Measurements from ENCODE around the gene FBLN1. TPM values are rescaled to one million over a fixed set of nuclear protein-coding genes. Genes with fewer than 3 reads are reported as not detected.

Gene FBLN1
- polyA plus RNA-seq, 3 donors: 0.03 to 0.17 TPM; not detected in 1

GRCh38 chr22:45529971-45530575 is 27.4 kb downstream of the FBLN1 start:
- H3K27me3 ChIP-seq (ENCODE audit: control insufficient read depth in 2 of 2, insufficient read depth in 2 of 2, low read length in 2 of 2): no peaks in the 10 kb centered on the region
- Mint-ChIP-seq H3K4me1 (no peaks in the 10 kb centered on the region), H3K4me3 (no peak overlapping the region), H3K27me3 (ENCODE audit: low read depth in 3 of 3) (peaks cover 0 to 7% (median 0%) of the 10 kb centered on the region in 3 donors), H3K27ac (no peak overlapping the region), H3K36me3 (no peaks in the 10 kb centered on the region), H3K9me3 (no peaks in the 10 kb centered on the region)
- intact Hi-C loops (cut with micrococcal nuclease): no loop called here
- DNase-seq: no peak
- H4K20me1 ChIP-seq (ENCODE audit: insufficient read depth, low read length): no peaks in the 10 kb centered on the region
- no peaks in the 10 kb centered on the region for H3K79me2 ChIP-seq (ENCODE audit: insufficient read depth, low read length)
- H3K9me3 ChIP-seq (replicated peaks in 1 of 2; ENCODE audit: control insufficient read depth in 1 of 2, insufficient read depth in 1 of 2, low read length in 2 of 2): no peaks in the 10 kb centered on the region
- no peak overlapping the region for H3K4me3 ChIP-seq (replicated peaks in 1 of 3; ENCODE audit: low read depth in 2 of 3, low read length in 3 of 3)
- no peak overlapping the region for H2AFZ ChIP-seq (ENCODE audit: insufficient read depth, low read depth, low read length, poor library complexity, severe bottlenecking)
- H3K4me1 ChIP-seq (ENCODE audit: control insufficient read depth in 1 of 2, insufficient read depth in 2 of 2, low read length in 2 of 2): no peaks in the 10 kb centered on the region
- H3K4me2 ChIP-seq (replicated peaks; ENCODE audit: extremely low read depth, low read length, poor library complexity, severe bottlenecking): no peak overlapping the region
- H3K9ac ChIP-seq (ENCODE audit: insufficient read depth, low read length, poor library complexity, severe bottlenecking): no peak overlapping the region
- WGBS (ENCODE audit: insufficient coverage): 95% methylated on average over 5 of the region's 11 CpGs
- H3K27ac ChIP-seq (ENCODE audit: low read depth in 1 of 2, low read length in 2 of 2): no peak overlapping the region
- TF ChIP-seq CTCF (IDR thresholded peaks at IDR 0.05): no peak
- no peaks in the 10 kb centered on the region for H3K36me3 ChIP-seq (replicated peaks in 1 of 2; ENCODE audit: control insufficient read depth in 1 of 2, insufficient read depth in 2 of 2, low read length in 2 of 2)

GRCh38 chr22:45531441-45532234 is 29.0 kb downstream of the FBLN1 start:
- TF ChIP-seq CTCF (IDR thresholded peaks at IDR 0.05): no peak
- DNase-seq: no peak
- Histone ChIP-seq H3K4me1 (ENCODE audit: control insufficient read depth in 1 of 2, insufficient read depth in 2 of 2, low read length in 2 of 2) (no peaks in the 10 kb centered on the region), H3K79me2 (ENCODE audit: insufficient read depth, low read length) (no peaks in the 10 kb centered on the region), H4K20me1 (ENCODE audit: insufficient read depth, low read length) (no peaks in the 10 kb centered on the region), H3K27me3 (ENCODE audit: control insufficient read depth in 2 of 2, insufficient read depth in 2 of 2, low read length in 2 of 2) (no peaks in the 10 kb centered on the region), H3K27ac (ENCODE audit: low read depth in 1 of 2, low read length in 2 of 2) (no peak overlapping the region), H3K4me3 (replicated peaks in 1 of 3; ENCODE audit: low read depth in 2 of 3, low read length in 3 of 3) (no peak overlapping the region), H3K9ac (ENCODE audit: insufficient read depth, low read length, poor library complexity, severe bottlenecking) (no peak overlapping the region), H3K36me3 (replicated peaks in 1 of 2; ENCODE audit: control insufficient read depth in 1 of 2, insufficient read depth in 2 of 2, low read length in 2 of 2) (no peaks in the 10 kb centered on the region), H2AFZ (ENCODE audit: insufficient read depth, low read depth, low read length, poor library complexity, severe bottlenecking) (no peak overlapping the region), H3K4me2 (replicated peaks; ENCODE audit: extremely low read depth, low read length, poor library complexity, severe bottlenecking) (no peak overlapping the region), H3K9me3 (replicated peaks in 1 of 2; ENCODE audit: control insufficient read depth in 1 of 2, insufficient read depth in 1 of 2, low read length in 2 of 2) (no peaks in the 10 kb centered on the region)
- Mint-ChIP-seq H3K27ac (no peak overlapping the region), H3K27me3 (ENCODE audit: low read depth in 3 of 3) (peaks cover 0 to 8% (median 0%) of the 10 kb centered on the region in 3 donors), H3K36me3 (no peaks in the 10 kb centered on the region), H3K4me3 (no peak overlapping the region), H3K9me3 (no peaks in the 10 kb centered on the region), H3K4me1 (no peaks in the 10 kb centered on the region)
- intact Hi-C loops (cut with micrococcal nuclease): no loop called here
- 85% methylated on average over 7 of the region's 9 CpGs for WGBS (ENCODE audit: insufficient coverage)

Measured in CD14-positive monocyte (primary cell).